Kidney tubule cell (primary cell): ENCODE measurements around the gene SASS6.
A peak's percentile ranks its signal among the peaks of the same experiment; 100 is the strongest.
"Not testable (repeated sequence)": the region's sequence is repeated elsewhere in the genome, so short reads cannot be mapped to it uniquely, and the experiment has no call there.

Source experiments
- DNase-seq: peaks from one replicate; pipeline ENCODE4 v3.0.0-alpha.2; 2018; ENCODE audit warnings: low spot score

Gene SASS6

DNA sequence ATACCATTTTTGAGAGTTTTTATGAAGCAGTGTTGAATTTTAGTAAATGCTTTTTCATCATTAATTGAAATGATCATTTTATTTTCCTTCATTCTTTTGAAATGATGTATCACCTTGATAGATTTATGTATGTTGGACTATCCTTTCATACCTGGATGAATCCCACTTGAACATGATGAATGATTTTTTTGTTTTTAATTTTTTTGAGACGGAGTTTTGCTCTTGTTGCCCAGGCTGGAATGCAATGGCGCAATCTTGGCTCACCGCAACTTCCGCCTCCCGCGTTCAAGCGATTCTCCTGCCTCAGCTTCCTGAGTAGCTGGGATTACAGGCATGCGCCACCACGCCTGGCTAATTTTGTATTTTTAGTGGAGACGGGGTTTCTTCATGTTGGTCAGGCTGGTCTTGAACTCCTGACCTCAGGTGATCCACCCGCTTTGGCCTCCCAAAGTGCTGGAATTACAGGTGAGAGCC, 85.5 kb downstream of the SASS6 start:
- DNase-seq, result not testable (repeated sequence)

DNA sequence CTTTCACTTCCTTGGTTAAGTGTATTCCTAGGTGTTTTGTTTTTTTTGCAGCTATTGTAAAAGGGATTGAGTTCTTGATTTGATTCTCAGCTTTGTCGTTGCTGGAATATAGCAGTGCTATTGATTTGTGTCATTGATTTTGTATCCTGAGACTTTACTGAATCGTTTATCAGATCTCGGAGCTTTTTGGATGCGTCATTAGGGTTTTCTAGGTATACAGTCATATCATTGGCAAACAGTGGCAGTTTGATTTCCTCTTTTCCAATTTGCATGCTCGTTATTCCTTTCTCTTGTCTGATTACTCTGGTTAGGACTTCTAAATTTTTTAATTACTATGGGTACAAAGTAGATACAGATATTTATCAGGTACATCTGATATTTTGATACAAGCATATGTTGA, 87.5 kb downstream of the SASS6 start:
- DNase-seq, result no peak

GRCh38 chr1:100039591-100039990, 93.1 kb downstream of the SASS6 start:
- DNase-seq, result no peak

DNA sequence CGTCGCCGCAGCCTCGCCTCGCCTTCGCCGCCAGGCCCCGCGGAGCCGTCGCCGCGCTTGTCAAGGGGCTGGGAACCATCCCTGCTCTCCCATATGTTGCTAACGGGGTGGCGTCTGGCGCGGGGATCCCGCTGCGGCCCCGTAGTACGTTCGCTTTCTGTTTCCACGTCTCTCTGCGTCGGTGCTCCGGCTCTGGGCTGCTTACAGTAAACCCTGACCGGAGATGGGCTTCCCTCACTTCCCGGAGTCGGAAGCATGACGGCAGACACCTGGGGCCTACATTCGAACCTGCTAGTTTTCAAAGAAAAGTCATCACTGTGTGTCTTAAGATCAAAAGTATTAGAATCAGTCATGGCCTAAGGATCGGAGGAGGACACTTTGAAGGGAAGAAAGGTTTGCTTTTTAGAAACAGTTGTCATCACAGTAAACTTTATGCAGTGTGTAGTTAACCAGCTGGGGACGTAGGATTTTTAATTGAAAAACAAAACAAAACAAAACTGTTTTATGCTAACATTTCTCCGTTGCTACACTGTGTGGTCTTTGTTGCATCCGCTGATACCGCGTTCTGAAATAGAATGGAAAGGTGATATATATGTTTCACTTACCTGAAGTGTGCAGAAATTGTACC, 94.0 kb downstream of the SASS6 start:
- peak; percentile 79 for DNase-seq

GRCh38 chr1:100037927-100038659, 94.6 kb downstream of the SASS6 start:
- DNase-seq, result peak; percentile 88

GRCh38 chr1:100037656-100037926, 95.1 kb downstream of the SASS6 start:
- no peak for DNase-seq

DNA sequence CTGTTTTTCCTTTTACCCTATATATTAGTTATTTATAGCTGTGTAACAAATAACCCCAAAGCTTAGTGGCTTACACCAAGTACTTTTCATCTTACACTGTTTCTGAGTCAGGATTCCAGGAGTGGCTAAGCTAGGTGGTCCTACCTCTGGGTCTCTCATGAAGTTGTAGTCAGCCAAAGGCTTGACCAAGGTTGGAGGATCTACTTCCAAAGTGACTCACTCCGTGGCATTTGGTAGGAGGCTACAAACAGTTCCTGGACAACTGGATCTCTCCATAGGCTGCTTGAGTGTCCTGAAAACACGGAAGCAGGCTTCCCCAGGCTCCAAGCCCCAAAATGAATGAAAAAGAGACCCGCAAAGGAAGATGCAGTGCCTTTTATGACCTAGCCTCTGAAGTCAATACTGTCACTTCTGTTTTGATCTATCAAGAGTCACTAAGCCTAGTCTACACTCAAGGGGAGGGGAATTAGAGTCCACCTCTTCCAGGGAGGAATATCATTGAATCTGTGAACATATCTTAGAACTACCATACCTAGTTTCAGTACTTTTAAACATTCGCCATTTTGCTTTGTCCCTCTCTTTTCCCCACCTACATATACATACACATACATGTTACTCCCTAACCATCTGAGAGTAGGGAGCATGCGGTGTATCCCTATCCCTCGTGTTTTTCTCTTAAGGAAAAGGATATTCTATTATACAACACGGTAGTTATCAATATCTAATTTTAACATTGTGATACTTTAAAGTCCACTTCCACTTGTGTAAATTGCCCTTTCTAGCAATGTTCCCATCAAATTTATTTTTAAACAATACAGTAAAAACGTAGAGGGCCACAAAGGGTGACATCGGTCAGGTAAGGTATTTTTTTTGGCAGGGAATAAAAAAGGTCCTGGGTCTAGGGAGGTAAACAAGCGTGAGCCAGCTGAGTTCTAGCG, 95.7 kb downstream of the SASS6 start:
- DNase-seq, result peak; percentile 80

- no peak for DNase-seq
Observed at GRCh38 chr1:100035214-100035613, 97.5 kb downstream of the SASS6 start.

- no peak for DNase-seq
Observed at GRCh38 chr1:100034470-100034869, 98.3 kb downstream of the SASS6 start.
